Mucosa of rectum (tissue), 2 donors: ENCODE results near the gene FADS2.

ENCODE experiments used
- H3K27ac ChIP-seq, 2 donors: one replicate each; pipeline ENCODE4 v1.7.0; 2013; ENCODE audit warnings: inconsistent platforms in 2 of 2, low read depth in 2 of 2, low read length in 2 of 2
- H3K27me3 ChIP-seq, 2 donors: one replicate each; pipeline ENCODE4 v1.7.0; 2013; ENCODE audit warnings: low read length in 2 of 2; ENCODE audit not compliant: control insufficient read depth in 2 of 2, insufficient read depth in 2 of 2
- H3K36me3 ChIP-seq, 2 donors: one replicate each; pipeline ENCODE4 v1.7.0; 2013; ENCODE audit warnings: low read length in 2 of 2; ENCODE audit not compliant: control insufficient read depth in 2 of 2, insufficient read depth in 2 of 2
- H3K4me1 ChIP-seq, 2 donors: one replicate each; pipeline ENCODE4 v1.7.0; 2013; ENCODE audit warnings: low read length in 2 of 2, mild to moderate bottlenecking in 1 of 2; ENCODE audit not compliant: control insufficient read depth in 2 of 2, insufficient read depth in 2 of 2
- H3K4me3 ChIP-seq, 2 donors: one replicate each; pipeline ENCODE4 v1.7.0; 2013; ENCODE audit warnings: low read length in 2 of 2
- H3K9ac ChIP-seq, 2 donors: one replicate each; pipeline ENCODE4 v1.7.0; 2013; ENCODE audit warnings: low read length in 2 of 2, low read depth in 1 of 2, mild to moderate bottlenecking in 1 of 2
- H3K9me3 ChIP-seq, 2 donors: one replicate each; pipeline ENCODE4 v1.7.0; 2013; ENCODE audit warnings: low read length in 2 of 2; ENCODE audit not compliant: control insufficient read depth in 2 of 2
- donor health status: healthy.
- donor health status: Normal muscosa, but diverticular disease.

Gene FADS2

DNA sequence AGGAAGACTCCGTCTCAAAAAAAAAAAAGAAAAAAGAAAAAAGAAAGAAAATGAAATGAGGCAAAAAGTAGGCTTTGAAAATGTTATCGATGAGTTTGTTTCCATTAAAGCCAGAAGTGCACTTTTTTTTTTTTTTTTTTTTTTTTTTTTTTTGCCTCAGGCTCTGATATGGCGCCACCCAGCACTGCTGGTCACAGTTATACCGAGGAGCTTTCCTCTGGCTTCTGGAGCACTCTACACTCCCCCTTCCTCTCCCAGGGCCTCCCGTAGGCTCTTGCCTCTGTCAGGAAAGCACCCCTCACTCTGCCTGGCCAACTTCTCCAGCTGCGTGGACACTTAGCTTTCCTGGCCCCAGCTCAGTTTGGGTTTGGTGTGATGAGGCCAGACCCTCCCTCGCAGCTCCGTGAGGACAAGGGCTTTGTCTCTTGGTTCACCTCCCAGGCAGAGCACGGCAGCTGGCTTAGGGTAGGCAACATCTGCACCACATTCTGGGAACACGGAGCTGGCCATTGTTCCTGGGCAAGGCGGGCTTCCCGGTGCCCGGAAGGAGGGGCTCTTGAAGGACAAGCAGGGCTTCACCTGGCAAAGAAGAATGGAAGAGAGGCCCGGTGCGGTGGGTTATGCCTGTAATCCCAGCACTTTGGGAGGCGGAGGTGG is 16.9 kb downstream of the FADS2 start:
- Histone ChIP-seq H3K27ac (no peak overlapping the region), H3K4me1 (no peaks in the 10 kb centered on the region), H3K36me3 (no peaks in the 10 kb centered on the region), H3K9ac (no peak overlapping the region), H3K9me3 (no peaks in the 10 kb centered on the region), H3K27me3 (no peaks in the 10 kb centered on the region), H3K4me3 (no peak overlapping the region)

DNA sequence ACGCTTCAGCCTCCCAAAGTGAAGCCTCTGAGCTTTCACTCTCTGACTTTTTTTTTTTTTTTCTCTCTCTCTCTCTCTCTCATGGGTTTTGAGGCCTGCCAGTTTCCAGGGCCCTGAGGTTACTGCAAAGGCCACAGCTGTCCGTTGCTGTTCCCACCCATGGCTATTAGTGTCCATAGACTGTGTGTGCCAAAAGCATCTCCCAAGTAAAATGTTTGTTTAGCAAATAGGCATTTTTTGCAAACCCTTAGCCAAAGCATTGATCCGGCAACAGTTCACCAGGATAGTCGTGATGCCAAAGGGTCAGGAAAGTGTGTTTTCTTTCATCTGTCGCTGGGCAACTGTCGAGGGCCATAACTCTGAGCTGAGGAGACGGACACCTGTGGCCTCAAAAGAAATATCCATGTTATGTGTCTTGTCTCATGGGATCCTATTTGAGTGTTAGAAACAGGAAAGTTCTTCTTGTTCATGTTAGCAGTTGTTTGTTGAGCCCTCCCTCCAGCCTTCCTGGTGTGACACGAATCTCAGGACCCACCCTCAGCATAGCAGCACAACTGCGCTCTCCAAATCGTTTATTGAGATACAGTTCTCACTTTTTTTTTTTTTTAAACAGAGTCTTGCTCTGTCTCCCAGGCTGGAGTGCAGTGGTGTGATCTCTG is 18.4 kb downstream of the FADS2 start:
- Histone ChIP-seq H3K36me3 (peaks cover 0 to 2% of the 10 kb centered on the region in 2 donors), H3K27ac (no peak overlapping the region), H3K9me3 (no peaks in the 10 kb centered on the region), H3K4me3 (no peak overlapping the region), H3K27me3 (no peaks in the 10 kb centered on the region), H3K4me1 (no peaks in the 10 kb centered on the region), H3K9ac (no peak overlapping the region)

DNA sequence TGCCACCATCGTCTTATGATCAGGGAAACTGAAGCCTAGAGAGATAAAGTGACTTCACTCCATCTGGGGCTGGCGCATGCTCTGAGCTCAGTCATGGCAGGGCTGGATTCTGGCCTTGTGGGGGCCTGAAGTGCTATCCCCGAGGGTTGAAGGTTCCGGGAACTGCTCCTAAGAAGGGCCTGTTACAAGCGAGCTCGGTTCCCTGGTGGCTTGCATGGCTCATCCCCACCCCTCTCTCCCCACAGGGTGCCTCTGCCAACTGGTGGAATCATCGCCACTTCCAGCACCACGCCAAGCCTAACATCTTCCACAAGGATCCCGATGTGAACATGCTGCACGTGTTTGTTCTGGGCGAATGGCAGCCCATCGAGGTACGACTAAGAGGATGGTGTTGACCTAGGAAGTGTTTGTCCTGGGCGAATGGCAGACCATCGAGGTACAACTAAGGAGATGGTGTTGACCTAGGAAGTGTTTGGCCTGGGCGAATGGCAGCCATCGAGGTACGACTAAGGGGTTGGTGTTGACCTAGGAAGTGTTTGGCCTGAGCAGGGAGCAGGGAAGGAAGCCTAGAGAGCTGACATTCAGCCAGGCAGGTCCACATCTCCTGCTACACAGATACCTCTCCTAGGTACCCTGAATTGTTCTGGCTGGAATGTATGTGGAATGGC is 19.9 kb downstream of the FADS2 start:
- H3K9ac ChIP-seq, result no peak overlapping the region
- no peaks in the 10 kb centered on the region for H3K9me3 ChIP-seq
- H3K27ac ChIP-seq, result no peak overlapping the region
- H3K4me1 ChIP-seq, result no peaks in the 10 kb centered on the region
- H3K36me3 ChIP-seq, result peaks cover 0 to 2% of the 10 kb centered on the region in 2 donors
- no peak overlapping the region for H3K4me3 ChIP-seq
- H3K27me3 ChIP-seq, result no peaks in the 10 kb centered on the region

DNA sequence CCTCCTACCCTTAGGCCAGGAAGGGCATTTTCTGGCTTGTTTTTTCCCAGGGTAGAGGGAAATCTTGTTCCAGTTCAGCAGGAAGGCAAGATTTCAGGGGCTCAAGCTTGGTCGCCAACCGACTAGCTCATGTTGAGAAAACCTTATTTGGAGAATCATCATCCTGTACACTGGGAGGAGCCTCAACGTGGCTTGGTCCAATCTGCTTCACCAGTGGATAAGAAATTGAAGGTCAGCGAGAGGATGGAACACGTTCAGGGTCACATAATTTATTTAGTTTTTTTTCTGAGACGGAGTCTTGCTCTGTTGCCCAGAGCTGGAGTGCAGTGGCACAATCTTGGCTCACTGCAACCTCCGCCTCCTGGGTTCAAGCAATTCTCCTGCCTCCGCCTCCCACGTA is 20.5 kb downstream of the FADS2 start:
- Histone ChIP-seq H3K9me3 (no peaks in the 10 kb centered on the region), H3K9ac (no peak overlapping the region), H3K27me3 (no peaks in the 10 kb centered on the region), H3K4me3 (no peak overlapping the region), H3K27ac (no peak overlapping the region), H3K36me3 (peaks cover 0 to 2% of the 10 kb centered on the region in 2 donors), H3K4me1 (no peaks in the 10 kb centered on the region)

DNA sequence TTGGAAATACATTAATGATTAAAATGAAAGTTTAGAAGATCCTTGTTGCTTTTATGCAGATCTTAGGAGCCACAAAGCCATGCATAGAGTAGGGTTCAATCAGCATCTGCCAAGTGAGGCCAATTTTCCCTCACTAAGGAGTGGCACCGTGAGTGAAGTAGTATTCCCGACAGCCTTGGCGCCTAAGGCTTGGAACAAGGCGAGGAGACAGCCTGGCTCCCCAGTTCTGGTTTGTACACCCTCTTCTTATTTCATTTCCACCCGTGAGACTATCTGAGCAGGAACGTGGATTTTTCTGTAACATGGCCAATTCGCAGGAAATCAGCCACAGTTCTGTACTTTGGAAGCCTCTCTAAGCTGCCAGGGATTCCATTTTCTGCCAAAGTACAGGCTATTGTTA is 22.6 kb downstream of the FADS2 start:
- Histone ChIP-seq H3K4me1 (no peaks in the 10 kb centered on the region), H3K27ac (no peak overlapping the region), H3K9me3 (no peaks in the 10 kb centered on the region), H3K27me3 (no peaks in the 10 kb centered on the region), H3K9ac (no peak overlapping the region), H3K4me3 (no peak overlapping the region), H3K36me3 (peaks cover 0 to 2% of the 10 kb centered on the region in 2 donors)

DNA sequence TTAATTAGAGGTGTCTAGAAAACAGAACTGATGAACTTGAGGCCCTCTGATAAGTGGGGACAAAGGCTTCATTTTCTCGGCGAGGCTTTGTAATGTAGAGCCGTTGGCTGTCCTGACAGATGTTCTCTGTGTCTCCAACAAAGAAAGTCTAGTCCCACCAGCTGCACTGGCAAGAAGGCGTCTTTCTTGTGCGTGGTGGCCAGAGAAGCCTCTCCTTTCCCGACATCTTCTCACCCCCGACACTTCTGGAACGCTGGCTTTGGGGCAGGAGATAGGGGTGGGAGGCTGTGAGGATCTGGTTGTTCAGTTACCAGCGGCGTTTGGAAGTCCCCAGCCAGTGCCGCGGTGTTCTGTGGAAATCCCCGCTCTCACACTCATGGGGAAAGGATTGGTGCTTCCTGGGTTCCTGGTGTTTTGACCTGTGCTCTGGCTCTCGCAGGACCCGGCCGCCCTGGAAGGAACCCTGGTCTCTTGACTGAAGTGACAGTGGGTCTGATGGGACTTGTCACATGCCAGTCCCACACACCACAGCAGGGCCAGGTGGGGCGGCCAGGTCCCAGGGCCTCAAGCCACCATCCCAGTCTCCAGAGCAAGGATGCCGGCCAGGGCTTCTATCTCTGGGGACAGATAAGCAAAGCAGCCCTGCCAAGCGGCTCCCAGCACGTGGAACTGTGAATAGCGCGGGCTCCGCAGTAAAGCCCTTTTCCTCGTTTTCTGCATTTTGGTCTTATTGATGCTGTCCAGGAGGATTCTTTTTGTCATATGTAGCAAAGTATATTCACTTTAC is 23.2 kb downstream of the FADS2 start:
- Histone ChIP-seq H3K27ac (no peak overlapping the region), H3K36me3 (peaks cover 0 to 2% of the 10 kb centered on the region in 2 donors), H3K9me3 (no peaks in the 10 kb centered on the region), H3K9ac (no peak overlapping the region), H3K27me3 (peaks cover 0 to 3% of the 10 kb centered on the region in 2 donors), H3K4me1 (no peaks in the 10 kb centered on the region), H3K4me3 (no peak overlapping the region)

DNA sequence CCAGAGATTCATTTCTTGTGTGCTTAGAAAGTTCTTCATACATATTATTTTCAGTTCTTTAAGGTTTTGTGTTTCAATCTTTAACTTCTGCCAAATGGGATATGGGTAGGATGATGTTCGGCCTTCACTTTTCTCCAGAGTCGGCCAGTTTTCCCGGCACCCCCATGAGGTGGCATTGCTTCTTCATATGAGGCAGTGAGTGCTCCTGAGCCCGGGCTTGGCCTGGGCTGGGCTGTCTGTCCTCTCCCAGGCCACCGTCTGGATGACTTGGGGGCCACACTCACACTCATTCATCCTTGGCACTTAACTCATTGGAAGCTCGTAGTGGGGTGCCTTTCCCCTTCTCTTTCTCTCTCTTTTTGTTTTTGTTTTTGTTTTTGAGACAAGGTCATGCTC is 23.8 kb downstream of the FADS2 start:
- no peak overlapping the region for H3K4me3 ChIP-seq
- no peaks in the 10 kb centered on the region for H3K4me1 ChIP-seq
- H3K27ac ChIP-seq, result no peak overlapping the region
- H3K36me3 ChIP-seq, result peaks cover 0 to 2% of the 10 kb centered on the region in 2 donors
- H3K9ac ChIP-seq, result no peak overlapping the region
- peaks cover 0 to 3% of the 10 kb centered on the region in 2 donors for H3K27me3 ChIP-seq
- no peaks in the 10 kb centered on the region for H3K9me3 ChIP-seq

DNA sequence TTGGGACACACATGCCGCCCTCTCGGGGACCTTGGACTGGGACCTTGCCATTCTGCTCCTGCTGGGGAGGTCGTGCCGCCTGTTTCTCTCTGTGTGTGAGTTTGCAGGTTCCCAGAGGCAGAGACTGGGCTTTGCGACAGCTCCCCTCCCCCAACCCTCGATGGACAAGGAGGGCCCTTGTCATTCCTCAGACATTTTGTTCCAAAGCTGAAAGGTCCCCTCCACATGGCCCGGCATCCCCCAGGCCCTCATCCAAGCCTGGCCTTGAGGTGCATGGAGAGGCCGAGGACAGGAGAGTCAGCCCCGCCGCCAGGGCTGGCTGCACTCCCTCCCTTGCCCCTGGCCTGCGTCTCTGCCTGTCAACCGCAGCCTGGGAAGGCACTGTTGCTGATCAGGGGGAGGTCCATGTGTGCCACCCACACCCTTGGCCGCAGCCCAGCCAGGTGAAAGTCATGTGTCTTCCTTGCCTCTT is 25.6 kb downstream of the FADS2 start:
- Histone ChIP-seq H3K27me3 (peaks cover 0 to 3% of the 10 kb centered on the region in 2 donors), H3K4me1 (no peaks in the 10 kb centered on the region), H3K9me3 (no peaks in the 10 kb centered on the region), H3K27ac (no peak overlapping the region), H3K9ac (no peak overlapping the region), H3K4me3 (no peak overlapping the region), H3K36me3 (peaks cover 0 to 2% of the 10 kb centered on the region in 2 donors)

DNA sequence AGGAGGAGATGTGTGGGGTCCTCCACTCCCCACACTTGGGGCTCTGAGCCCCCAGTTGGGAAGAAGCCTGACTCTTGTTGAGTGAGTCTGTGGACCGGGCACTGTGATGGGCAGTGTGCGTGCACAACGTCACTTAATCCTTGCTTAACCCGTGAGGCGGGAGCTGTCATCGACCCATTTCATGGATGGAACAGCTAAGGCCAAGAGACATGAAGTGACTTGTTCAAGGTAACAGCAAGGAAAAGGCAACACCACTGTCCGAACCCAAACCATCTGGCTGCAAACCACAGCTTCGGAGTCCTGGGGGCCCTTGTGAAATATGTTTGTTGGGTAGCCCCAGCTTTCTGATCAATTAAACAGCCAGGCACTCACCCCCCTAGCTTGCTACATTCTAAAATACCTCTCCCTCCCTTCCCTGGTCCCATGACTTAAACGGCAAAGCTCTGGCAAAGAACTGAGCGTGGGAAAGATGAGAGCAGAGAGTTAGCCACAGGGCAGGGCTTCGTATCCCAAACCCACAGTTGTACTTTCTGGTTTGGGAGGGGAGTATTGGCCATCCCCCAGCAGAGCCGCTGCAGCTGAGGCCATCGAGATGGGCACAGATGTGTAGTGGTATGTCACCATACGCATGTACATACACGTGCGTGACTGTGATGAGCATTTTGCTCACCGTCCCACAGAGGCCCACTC is 26.3 kb downstream of the FADS2 start:
- H3K9me3 ChIP-seq, result no peaks in the 10 kb centered on the region

More for the DNA sequence above, 26.3 kb downstream of the FADS2 start:
- Histone ChIP-seq H3K9ac (no peak overlapping the region), H3K36me3 (peaks cover 0 to 2% of the 10 kb centered on the region in 2 donors), H3K4me3 (no peak overlapping the region), H3K4me1 (no peaks in the 10 kb centered on the region), H3K27ac (no peak overlapping the region), H3K27me3 (peaks cover 0 to 3% of the 10 kb centered on the region in 2 donors)
